Common myeloid progenitor, CD34-positive (primary cell): Measurements from ENCODE around the gene ITGBL1.

ENCODE experiments used
- CTCF ChIA-PET: fragments of 350-600 bp; sonication (Branson Sonifier 250); formaldehyde crosslinking; loops from one replicate; lab custom pipeline; 2021; ENCODE audit warnings: antibody characterized with exemption; lab: Charles Lee
- POLR2A ChIA-PET: fragments of 350-600 bp; sonication (Branson Sonifier 250); formaldehyde crosslinking; loops from one replicate; lab custom pipeline; 2021; ENCODE audit warnings: antibody characterized with exemption; lab: Charles Lee
- DNase-seq, 3 donors: peaks; one replicate each; pipeline versions ENCODE4 v3.0.0 to v3.0.0-alpha.2; 2013
- H3K27ac ChIP-seq, 2 experiments: 1 replicate in 1 of 2; 2 replicates in 1 of 2; pipeline ENCODE4 v1.7.0; 2013; ENCODE audit warnings: inconsistent platforms in 2 of 2, low read length in 2 of 2, mild to moderate bottlenecking in 2 of 2, low read depth in 1 of 2, moderate library complexity in 1 of 2; ENCODE audit not compliant: severe bottlenecking in 2 of 2, insufficient read depth in 1 of 2, poor library complexity in 1 of 2
- H3K27me3 ChIP-seq, 5 experiments: replicated peaks in 2 of 5; 1 replicate in 3 of 5; 2 replicates in 2 of 5; pipeline versions ENCODE4 v1.6.1 to v1.7.0; 2013; ENCODE audit warnings: low read length in 4 of 5, mild to moderate bottlenecking in 2 of 5, moderate library complexity in 2 of 5, inconsistent platforms in 1 of 5; ENCODE audit not compliant: insufficient read depth in 5 of 5, control insufficient read depth in 4 of 5
- H3K36me3 ChIP-seq, 4 experiments: 1 replicate in 2 of 4; 2 replicates in 2 of 4; pipeline versions ENCODE4 v1.6.1 to v1.7.0; 2013; ENCODE audit warnings: low read length in 3 of 4, control low read depth in 1 of 4, mild to moderate bottlenecking in 1 of 4; ENCODE audit not compliant: control insufficient read depth in 4 of 4, insufficient read depth in 4 of 4
- H3K4me1 ChIP-seq, 4 experiments: 1 replicate in 3 of 4; 2 replicates in 1 of 4; pipeline versions ENCODE4 v1.6.1 to v1.7.1; 2013; ENCODE audit warnings: low read length in 3 of 4, mild to moderate bottlenecking in 3 of 4, control low read depth in 1 of 4, inconsistent platforms in 1 of 4, moderate library complexity in 1 of 4; ENCODE audit not compliant: control insufficient read depth in 4 of 4, insufficient read depth in 4 of 4; ENCODE audit errors: control extremely low read depth in 1 of 4
- H3K4me3 ChIP-seq, 7 experiments: 1 replicate in 4 of 7; 2 replicates in 3 of 7; pipeline versions ENCODE4 v1.5.1 to v1.7.0; 2013; ENCODE audit warnings: mild to moderate bottlenecking in 7 of 7, low read length in 6 of 7, moderate library complexity in 6 of 7, inconsistent platforms in 2 of 7, low read depth in 2 of 7, control low read depth in 1 of 7; ENCODE audit not compliant: insufficient read depth in 4 of 7, control insufficient read depth in 1 of 7; ENCODE audit errors: extremely low read depth in 1 of 7
- H3K9me3 ChIP-seq, 5 experiments: 1 replicate in 4 of 5; 2 replicates in 1 of 5; pipeline versions ENCODE4 v1.6.1 to v1.7.1; 2013; ENCODE audit warnings: low read length in 4 of 5, mild to moderate bottlenecking in 2 of 5, inconsistent platforms in 1 of 5, low read depth in 1 of 5, moderate library complexity in 1 of 5; ENCODE audit not compliant: control insufficient read depth in 4 of 5, insufficient read depth in 2 of 5; ENCODE audit errors: control extremely low read depth in 1 of 5
- WGBS: methylation state at CpG from one replicate; pipeline ENCODE4 v1.1.5; 2013; ENCODE audit not compliant: insufficient coverage; 5-methylcytosine and 5-hydroxymethylcytosine counted together

Gene ITGBL1

GRCh38 chr13:101624210-101624922 is 171.9 kb downstream of the ITGBL1 start:
- ChIA-PET CTCF (no interaction called here), POLR2A (no interaction called here)
- Histone ChIP-seq H3K9me3 (no peaks in the 10 kb centered on the region), H3K4me3 (peak overlapping the region in 5 of 7 experiments; percentile 15 to 60 (median 44)), H3K27ac (peak overlapping the region in 1 of 2 experiments; percentile 18), H3K4me1 (peaks cover 0 to 23% (median 5%) of the 10 kb centered on the region in 4 experiments), H3K27me3 (no peaks in the 10 kb centered on the region), H3K36me3 (no peaks in the 10 kb centered on the region)
- no CpG with 5 or more reads among the region's 8 CpGs for WGBS
- DNase-seq: peak in 2 of 3 donors; percentile 41 to 52

- DNase-seq: peak in 1 of 3 donors; percentile 13
- Histone ChIP-seq H3K9me3 (no peaks in the 10 kb centered on the region), H3K27me3 (no peaks in the 10 kb centered on the region), H3K27ac (no peak overlapping the region), H3K36me3 (no peaks in the 10 kb centered on the region), H3K4me1 (peaks cover 0 to 23% (median 5%) of the 10 kb centered on the region in 4 experiments), H3K4me3 (peak overlapping the region in 1 of 7 experiments; percentile 57)
- ChIA-PET POLR2A (interaction anchor here (0.6 kb wide), 1 partner anchor 1987 kb away, joined by 3 read pairs; no protein-coding TSS in a partner anchor), CTCF (no interaction called here)
- WGBS: 80% methylated on average over 1 of the region's 3 CpGs
Observed at GRCh38 chr13:101624981-101625380, 172.5 kb downstream of the ITGBL1 start.

- Histone ChIP-seq H3K4me1 (peaks cover 0 to 23% (median 5%) of the 10 kb centered on the region in 4 experiments), H3K27me3 (no peaks in the 10 kb centered on the region), H3K36me3 (no peaks in the 10 kb centered on the region), H3K27ac (peak overlapping the region; percentile 36 to 66), H3K4me3 (peak overlapping the region in 5 of 7 experiments; percentile 8 to 80 (median 44)), H3K9me3 (no peaks in the 10 kb centered on the region)
- peak; percentile 26 to 71 (median 64) for DNase-seq
- POLR2A ChIA-PET: no interaction called here
- CTCF ChIA-PET: no interaction called here
- 0% methylated on average over 1 of the region's 4 CpGs for WGBS
Observed at GRCh38 chr13:101626925-101627555, 174.6 kb downstream of the ITGBL1 start.

DNA sequence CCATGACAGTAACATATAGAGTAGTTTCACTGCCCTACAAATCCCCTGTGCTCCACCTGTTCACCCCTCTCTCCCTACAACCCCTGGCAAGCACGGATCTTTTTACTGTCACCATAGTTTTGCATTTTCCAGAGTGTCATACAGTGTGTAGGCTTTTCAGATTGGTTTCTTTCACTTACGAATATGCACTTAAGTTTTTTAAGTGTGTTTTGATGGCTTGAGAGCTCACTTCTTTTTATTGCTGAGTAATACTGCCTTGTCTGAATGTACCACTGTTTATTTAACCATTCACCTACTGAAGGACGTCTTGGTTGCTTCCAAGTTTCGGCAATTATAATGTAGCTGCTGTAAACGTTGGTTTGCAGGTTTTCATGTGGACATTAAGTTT is 175.1 kb downstream of the ITGBL1 start:
- DNase-seq: no peak
- 95% methylated on average over 3 of the region's 5 CpGs for WGBS

GRCh38 chr13:101628900-101629299 is 176.4 kb downstream of the ITGBL1 start:
- Histone ChIP-seq H3K4me3 (no peak overlapping the region), H3K27me3 (no peaks in the 10 kb centered on the region), H3K27ac (no peak overlapping the region), H3K9me3 (no peaks in the 10 kb centered on the region), H3K36me3 (no peaks in the 10 kb centered on the region), H3K4me1 (peaks cover 0 to 19% (median 4%) of the 10 kb centered on the region in 4 experiments)
- ChIA-PET POLR2A (no interaction called here), CTCF (no interaction called here)
- DNase-seq: no peak
- no CpG with 5 or more reads among the region's 1 CpG for WGBS

More for the DNA sequence above, 175.1 kb downstream of the ITGBL1 start:
- Histone ChIP-seq H3K4me1 (peaks cover 0 to 23% (median 5%) of the 10 kb centered on the region in 4 experiments), H3K9me3 (no peaks in the 10 kb centered on the region), H3K4me3 (peak overlapping the region in 2 of 7 experiments; percentile 62 to 80), H3K27me3 (no peaks in the 10 kb centered on the region), H3K27ac (peak overlapping the region; percentile 36 to 66), H3K36me3 (no peaks in the 10 kb centered on the region)
- ChIA-PET CTCF (no interaction called here), POLR2A (no interaction called here)

DNA sequence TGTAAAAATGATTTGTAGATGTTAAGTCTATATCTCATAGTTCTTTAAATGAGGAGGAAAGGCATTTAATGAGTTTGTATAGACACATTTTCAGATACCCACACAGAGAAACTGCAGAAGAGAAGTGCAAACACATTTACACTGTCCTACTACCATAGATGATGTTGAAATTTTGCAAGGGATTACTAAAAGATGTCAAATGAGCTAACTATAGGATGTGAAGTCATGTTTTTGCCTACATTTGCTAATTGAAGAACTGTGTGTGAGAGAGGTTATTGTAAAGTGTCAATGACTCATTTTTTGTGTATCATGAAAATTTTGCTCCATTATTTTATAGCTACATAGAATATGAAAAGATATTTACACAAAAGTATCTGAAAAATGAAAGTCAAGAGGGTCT is 178.9 kb downstream of the ITGBL1 start:
- ChIA-PET CTCF (no interaction called here), POLR2A (no interaction called here)
- Histone ChIP-seq H3K9me3 (no peaks in the 10 kb centered on the region), H3K4me1 (peaks cover 0 to 7% (median 2%) of the 10 kb centered on the region in 4 experiments), H3K36me3 (no peaks in the 10 kb centered on the region), H3K4me3 (no peak overlapping the region), H3K27ac (no peak overlapping the region), H3K27me3 (no peaks in the 10 kb centered on the region)
- DNase-seq: no peak

- no peak overlapping the region for H3K27ac ChIP-seq
- no peaks in the 10 kb centered on the region for H3K36me3 ChIP-seq
- no peaks in the 10 kb centered on the region for H3K4me1 ChIP-seq
- 88% methylated on average over 1 of the region's 2 CpGs for WGBS
- DNase-seq: no peak
- H3K9me3 ChIP-seq: no peaks in the 10 kb centered on the region
- POLR2A ChIA-PET: no interaction called here
- CTCF ChIA-PET: no interaction called here
- no peak overlapping the region for H3K4me3 ChIP-seq
- H3K27me3 ChIP-seq: no peaks in the 10 kb centered on the region
Observed at GRCh38 chr13:101634142-101634541, 181.7 kb downstream of the ITGBL1 start.
